NOMO-1 treated with DMSO at 0.1 percent for 48 hours (cell line): ENCODE results near the gene SPTBN1.

Source experiments
- DNase-seq: peaks from one replicate; lab custom pipeline; 2025; ENCODE audit not compliant: unreplicated experiment; lab: John Stamatoyannopoulos, UW

The SPTBN1 gene

GRCh38 chr2:54603796-54604195 is 147.7 kb downstream of the SPTBN1 start:
- DNase-seq, result no peak

GRCh38 chr2:54604871-54605270 is 148.7 kb downstream of the SPTBN1 start:
- DNase-seq, result no peak

GRCh38 chr2:54605836-54606235 is 149.7 kb downstream of the SPTBN1 start:
- no peak for DNase-seq

GRCh38 chr2:54606393-54606958 is 150.3 kb downstream of the SPTBN1 start:
- no peak for DNase-seq

- no peak for DNase-seq
Measured at GRCh38 chr2:54608224-54608623, 152.1 kb downstream of the SPTBN1 start.

GRCh38 chr2:54609241-54609640 is 153.1 kb downstream of the SPTBN1 start:
- no peak for DNase-seq

GRCh38 chr2:54609647-54610046 is 153.5 kb downstream of the SPTBN1 start:
- no peak for DNase-seq

GRCh38 chr2:54610700-54611099 is 154.6 kb downstream of the SPTBN1 start:
- no peak for DNase-seq

- no peak for DNase-seq
Measured at GRCh38 chr2:54611830-54612545, 155.9 kb downstream of the SPTBN1 start.

GRCh38 chr2:54613386-54613785 is 157.3 kb downstream of the SPTBN1 start:
- no peak for DNase-seq

- DNase-seq, result no peak
Measured at GRCh38 chr2:54613794-54614257, 157.7 kb downstream of the SPTBN1 start.

GRCh38 chr2:54614819-54615218 is 158.7 kb downstream of the SPTBN1 start:
- no peak for DNase-seq

- DNase-seq, result no peak
Measured at GRCh38 chr2:54615832-54616534, 159.9 kb downstream of the SPTBN1 start.

- no peak for DNase-seq
Measured at GRCh38 chr2:54617409-54617808, 161.3 kb downstream of the SPTBN1 start.

GRCh38 chr2:54618646-54619565 is 162.8 kb downstream of the SPTBN1 start:
- no peak for DNase-seq

GRCh38 chr2:54619660-54620231 is 163.6 kb downstream of the SPTBN1 start:
- DNase-seq, result no peak

GRCh38 chr2:54620948-54621347 is 164.8 kb downstream of the SPTBN1 start:
- no peak for DNase-seq

GRCh38 chr2:54624591-54625071 is 168.5 kb downstream of the SPTBN1 start:
- no peak for DNase-seq

- no peak for DNase-seq
Measured at GRCh38 chr2:54626131-54626530, 170.0 kb downstream of the SPTBN1 start.

- DNase-seq, result no peak
Measured at GRCh38 chr2:54626884-54627283, 170.8 kb downstream of the SPTBN1 start.

- DNase-seq, result no peak
Measured at GRCh38 chr2:54627973-54628372, 171.8 kb downstream of the SPTBN1 start.
